ENCODE results near the gene METTL27. TPM values are rescaled to one million over a fixed set of nuclear protein-coding genes. Genes with fewer than 3 reads are reported as not detected.
"Not testable (repeated sequence)": the region's sequence is repeated elsewhere in the genome, so short reads cannot be mapped to it uniquely, and the experiment has no call there.

The METTL27 gene
- total RNA-seq, 3 donors from 2014 or later (not counting 1 experiment from before 2014, with no cell fraction given), result 1.2 TPM; not detected in 2

GRCh38 chr7:73789051-73789450 is 53.3 kb downstream of the METTL27 start:
- Mint-ChIP-seq H3K4me1 (no peaks in the 10 kb centered on the region), H3K36me3 (no peaks in the 10 kb centered on the region), H3K27ac (no peak overlapping the region), H3K9me3 (no peaks in the 10 kb centered on the region), H3K4me3 (no peak overlapping the region), H3K27me3 (ENCODE audit: low read depth in 2 of 2) (peaks cover 0 to 2% of the 10 kb centered on the region in 2 donors)
- intact Hi-C loops (cut with micrococcal nuclease), result no loop called here
- no peak overlapping the region for H3K27ac ChIP-seq (ENCODE audit: low read length)
- ATAC-seq (no peak), DNase-seq (no peak)
- 87% methylated on average over 3 of the region's 4 CpGs for WGBS (ENCODE audit: insufficient coverage)
- H3K4me1 ChIP-seq (ENCODE audit: control insufficient read depth, insufficient read depth, low read length), result no peaks in the 10 kb centered on the region
- H3K4me3 ChIP-seq (ENCODE audit: low read length), result no peak overlapping the region
- H3K27me3 ChIP-seq (ENCODE audit: control insufficient read depth, insufficient read depth, low read length), result no peaks in the 10 kb centered on the region
- no peaks in the 10 kb centered on the region for H3K9me3 ChIP-seq (ENCODE audit: control insufficient read depth, insufficient read depth, low read length)
- H3K36me3 ChIP-seq (ENCODE audit: control insufficient read depth, insufficient read depth, low read length), result no peaks in the 10 kb centered on the region
- no peak for TF ChIP-seq CTCF (IDR thresholded peaks at IDR 0.05)

- H3K4me1 ChIP-seq (ENCODE audit: control insufficient read depth, insufficient read depth, low read length); H3K27ac ChIP-seq (ENCODE audit: low read length); H3K27ac Mint-ChIP-seq; DNase-seq; H3K4me1 Mint-ChIP-seq; intact Hi-C loops (cut with micrococcal nuclease); ATAC-seq; H3K4me3 ChIP-seq (ENCODE audit: low read length); H3K36me3 Mint-ChIP-seq; H3K4me3 Mint-ChIP-seq; H3K27me3 ChIP-seq (ENCODE audit: control insufficient read depth, insufficient read depth, low read length); H3K9me3 Mint-ChIP-seq; H3K9me3 ChIP-seq (ENCODE audit: control insufficient read depth, insufficient read depth, low read length); H3K36me3 ChIP-seq (ENCODE audit: control insufficient read depth, insufficient read depth, low read length); H3K27me3 Mint-ChIP-seq (ENCODE audit: low read depth in 2 of 2): not testable (repeated sequence)
- WGBS (ENCODE audit: insufficient coverage), result no CpG with 5 or more reads among the region's 1 CpG
Observed at GRCh38 chr7:73787786-73788048, 54.6 kb downstream of the METTL27 start.

GRCh38 chr7:73786588-73786987 is 55.7 kb downstream of the METTL27 start:
- Histone ChIP-seq H3K36me3 (ENCODE audit: control insufficient read depth, insufficient read depth, low read length) (no peaks in the 10 kb centered on the region), H3K4me3 (ENCODE audit: low read length) (no peak overlapping the region), H3K4me1 (ENCODE audit: control insufficient read depth, insufficient read depth, low read length) (no peaks in the 10 kb centered on the region), H3K27ac (ENCODE audit: low read length) (no peak overlapping the region), H3K9me3 (ENCODE audit: control insufficient read depth, insufficient read depth, low read length) (no peaks in the 10 kb centered on the region), H3K27me3 (ENCODE audit: control insufficient read depth, insufficient read depth, low read length) (no peaks in the 10 kb centered on the region)
- intact Hi-C loops (cut with micrococcal nuclease), result no loop called here
- H3K36me3 Mint-ChIP-seq, result no peaks in the 10 kb centered on the region
- TF ChIP-seq CTCF (IDR thresholded peaks at IDR 0.05), result no peak
- no peak overlapping the region for H3K27ac Mint-ChIP-seq
- no peaks in the 10 kb centered on the region for H3K4me1 Mint-ChIP-seq
- H3K27me3 Mint-ChIP-seq (ENCODE audit: low read depth in 2 of 2), result no peaks in the 10 kb centered on the region
- DNase-seq, result no peak
- H3K4me3 Mint-ChIP-seq, result no peak overlapping the region
- WGBS (ENCODE audit: insufficient coverage), result no CpG with 5 or more reads among the region's 1 CpG
- no peak for ATAC-seq
- H3K9me3 Mint-ChIP-seq, result no peaks in the 10 kb centered on the region

Other genes with a start within 250 kb of the METTL27 start
- not detected for gene MLXIPL, start 218.0 kb downstream of the METTL27 start, total RNA-seq
- under 1 TPM; 0.40 to 0.83 (median 0.48) TPM for gene VPS37D, start 174.7 kb downstream of the METTL27 start, total RNA-seq
- 1 to 10 TPM; 8.7 to 9.9 (median 9.3) TPM for gene DNAJC30, start 159.1 kb downstream of the METTL27 start, total RNA-seq
- 100 to 1,000 TPM in 1 of 3 donors, 10 to 100 TPM in 2; 93.1 to 101 (median 94.2) TPM for gene BUD23, start 158.9 kb downstream of the METTL27 start, total RNA-seq
- gene STX1A, start 122.8 kb downstream of the METTL27 start, total RNA-seq, result 10 to 100 TPM; 13.2 to 20.4 (median 14.7) TPM
- gene ABHD11, start 103.7 kb downstream of the METTL27 start, total RNA-seq, result 10 to 100 TPM; 14.7 to 23.7 (median 20.0) TPM
- not detected for gene CLDN3, start 72.2 kb downstream of the METTL27 start, total RNA-seq
- gene CLDN4, start 11.5 kb downstream of the METTL27 start, total RNA-seq, result under 1 TPM; 0.09 to 0.30 (median 0.20) TPM
- not detected for gene TMEM270, start 18.6 kb upstream of the METTL27 start, total RNA-seq
- under 1 TPM in 1 of 3 donors, not detected in 2; 0.75 TPM for gene ELN, start 185.7 kb upstream of the METTL27 start, total RNA-seq
- gene LIMK1, start 241.3 kb upstream of the METTL27 start, total RNA-seq, result 10 to 100 TPM; 54.0 to 66.0 (median 55.0) TPM